GM23338 (cell line): Measurements from ENCODE around the gene TENM4. TPM values are rescaled to one million over a fixed set of nuclear protein-coding genes. Genes with fewer than 3 reads are reported as not detected.

Experiments
- ATAC-seq: fragments of 200-7000 bp; cut with Tn5 transposase; 3 replicates; pipeline ENCODE4 v1.9.1; 2020
- DNase-seq: peaks from one replicate; pipeline ENCODE4 v3.0.0-alpha.2; 2015; ENCODE audit warnings: low spot score
- H2AFZ ChIP-seq: fragments of 200-600 bp; sonication (generic); 2 replicates; pipeline ENCODE4 v1.8.0; 2016; ENCODE audit warnings: antibody characterized with exemption, mild to moderate bottlenecking, moderate library complexity
- H3F3A ChIP-seq: fragments of 200-600 bp; sonication (generic); replicated peaks from 2 replicates; pipeline ENCODE4 v1.8.0; 2017; ENCODE audit warnings: antibody characterized with exemption, mixed run types, low read depth
- H3K27ac ChIP-seq: fragments of 200-600 bp; sonication (generic); 2 replicates; pipeline ENCODE4 v1.6.1; 2016; ENCODE audit warnings: low read depth
- H3K27me3 ChIP-seq: fragments of 200-600 bp; sonication (generic); 2 replicates; pipeline ENCODE4 v1.8.0; 2016; ENCODE audit warnings: mild to moderate bottlenecking, mixed run types, moderate library complexity; ENCODE audit not compliant: insufficient read depth
- H3K36me3 ChIP-seq: fragments of 200-600 bp; sonication (generic); 2 replicates; pipeline ENCODE4 v1.8.0; 2016; ENCODE audit warnings: mild to moderate bottlenecking; ENCODE audit not compliant: insufficient read depth
- H3K4me1 ChIP-seq: fragments of 200-600 bp; sonication (generic); 2 replicates; pipeline ENCODE4 v1.8.0; 2016; ENCODE audit warnings: mild to moderate bottlenecking, moderate library complexity; ENCODE audit not compliant: insufficient read depth
- H3K4me2 ChIP-seq: fragments of 200-600 bp; sonication (generic); 2 replicates; pipeline ENCODE4 v1.7.1; 2017; ENCODE audit warnings: mixed run types
- H3K4me3 ChIP-seq: fragments of 200-600 bp; sonication (generic); 2 replicates; pipeline ENCODE4 v1.6.1; 2016; ENCODE audit warnings: mixed run types
- H3K79me2 ChIP-seq: fragments of 200-600 bp; sonication (generic); replicated peaks from 2 replicates; pipeline ENCODE4 v1.8.0; 2017; ENCODE audit warnings: mild to moderate bottlenecking; ENCODE audit not compliant: insufficient read depth
- H3K9me2 ChIP-seq: fragments of 200-600 bp; sonication (generic); 2 replicates; pipeline ENCODE4 v1.8.0; 2017; ENCODE audit not compliant: insufficient read depth
- H4K20me1 ChIP-seq: fragments of 200-600 bp; sonication (generic); replicated peaks from 2 replicates; pipeline ENCODE4 v1.8.0; 2017; ENCODE audit warnings: mild to moderate bottlenecking; ENCODE audit not compliant: insufficient read depth
- H3K27ac Mint-ChIP-seq: 2 replicates; pipeline ENCODE4 v1.8.0; 2020; ENCODE audit warnings: inconsistent platforms, mild to moderate bottlenecking, moderate library complexity, mixed read lengths
- H3K27me3 Mint-ChIP-seq: 3 replicates; pipeline ENCODE4 v1.8.0; 2022; ENCODE audit warnings: low read depth, mild to moderate bottlenecking, moderate library complexity, mixed read lengths, inconsistent platforms; ENCODE audit not compliant: insufficient read depth, poor library complexity
- H3K36me3 Mint-ChIP-seq: 3 replicates; pipeline ENCODE4 v1.8.0; 2021; ENCODE audit warnings: low read depth, mild to moderate bottlenecking, inconsistent platforms, moderate library complexity, mixed read lengths
- H3K4me1 Mint-ChIP-seq: 3 replicates; pipeline ENCODE4 v1.8.0; 2020; ENCODE audit warnings: mild to moderate bottlenecking, inconsistent platforms, mixed read lengths
- H3K4me3 Mint-ChIP-seq: 3 replicates; pipeline ENCODE4 v1.8.0; 2021; ENCODE audit warnings: moderate library complexity, mild to moderate bottlenecking, inconsistent platforms, mixed read lengths
- H3K9me3 Mint-ChIP-seq: 3 replicates; pipeline ENCODE4 v1.8.0; 2020; ENCODE audit warnings: moderate library complexity, mild to moderate bottlenecking, inconsistent platforms, mixed read lengths
- CREB1 ChIP-seq: fragments of 250-450 bp; sonication (Bioruptor Pico); IDR thresholded peaks from 2 replicates; pipeline ENCODE4 v1.5.0; 2020; ENCODE audit warnings: low read depth, mild to moderate bottlenecking, moderate library complexity
- EZH2 ChIP-seq: fragments of 200-600 bp; sonication (generic); IDR thresholded peaks from one replicate; pipeline ENCODE4 v1.8.0; 2017; ENCODE audit warnings: antibody characterized with exemption, mild to moderate bottlenecking, low read depth; ENCODE audit not compliant: unreplicated experiment
- JUNB ChIP-seq: IDR thresholded peaks from one replicate; pipeline ENCODE4 v1.6.1; 2016; ENCODE audit warnings: antibody characterized with exemption; ENCODE audit not compliant: unreplicated experiment
- POLR2AphosphoS5 ChIP-seq: IDR thresholded peaks from 2 replicates; pipeline ENCODE4 v1.6.1; 2016; ENCODE audit warnings: antibody characterized with exemption, low read depth
- REST ChIP-seq: IDR thresholded peaks from one replicate; pipeline ENCODE4 v1.6.1; 2018; ENCODE audit warnings: antibody characterized with exemption; ENCODE audit not compliant: unreplicated experiment
- STAT1 ChIP-seq: IDR thresholded peaks from one replicate; pipeline ENCODE4 v1.6.1; 2016; ENCODE audit warnings: antibody characterized with exemption; ENCODE audit not compliant: unreplicated experiment
- ZNF114 ChIP-seq: fragments of 250-450 bp; sonication (Bioruptor Pico); IDR thresholded peaks from 2 replicates; pipeline ENCODE4 v1.5.0; 2020; ENCODE audit warnings: mild to moderate bottlenecking, moderate library complexity
- ZNF331 ChIP-seq: fragments of 250-450 bp; sonication (Bioruptor Pico); IDR thresholded peaks from 2 replicates; pipeline ENCODE4 v1.5.0; 2020; ENCODE audit warnings: low read depth, mild to moderate bottlenecking, moderate library complexity
- polyA plus RNA-seq: library from polyadenylated mRNA; unstranded; fragments of >200 nt; fragmentation: Nextera tagmentation; extraction: Ambion mirVana; gene quantifications from 2 replicates; pipeline ENCODE4 v1.2.1, GENCODE V29; 2016
- total RNA-seq: library from RNA; depleted of rRNA; stranded (reverse); fragments of >200 nt; shearing (Covaris generic); gene quantifications from 2 replicates; pipeline ENCODE4 v1.2.3, GENCODE V29; 2014
- TF ChIP-seq, protein P1 (sequence below), 2 experiments: fragments of 200-600 bp in 1 of 2; sonication (generic) in 1 of 2; conservative IDR thresholded peaks; 2 replicates each; pipeline versions ENCODE4 v1.5.1 to v1.6.1; 2016 to 2017; ENCODE audit warnings: antibody characterized with exemption in 2 of 2, low read depth in 2 of 2, mild to moderate bottlenecking in 2 of 2, moderate library complexity in 1 of 2
- TF ChIP-seq, protein P2 (sequence below): fragments of 250-450 bp; sonication (Bioruptor Pico); IDR thresholded peaks from 2 replicates; pipeline ENCODE4 v1.5.0; 2020; ENCODE audit warnings: mild to moderate bottlenecking, moderate library complexity

The TENM4 gene
- total and polyA plus RNA-seq, 2 experiments from 2014 or later: 7.3 TPM

DNA sequence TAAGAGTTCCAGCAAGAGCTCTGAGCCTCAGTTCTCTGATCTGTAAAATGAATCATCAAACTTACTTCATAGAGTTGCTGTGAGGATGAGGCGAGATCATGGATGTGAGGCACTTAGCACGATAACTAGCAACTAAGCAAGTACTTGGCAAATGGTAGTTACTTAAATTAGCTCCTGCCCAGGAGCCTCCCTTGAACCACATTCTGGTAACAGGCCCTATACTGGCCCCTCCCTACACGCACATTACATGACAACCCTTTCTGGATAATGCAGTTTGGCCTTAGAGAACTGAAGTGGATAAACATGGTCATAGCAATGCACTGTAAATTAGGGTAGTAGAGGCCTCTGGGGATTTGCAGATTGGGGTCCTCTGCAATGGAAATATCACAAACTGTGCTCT lies 678.7 kb downstream of the TENM4 start:
- Histone ChIP-seq H4K20me1 (no peaks in the 10 kb centered on the region), H3K4me1 (no peaks in the 10 kb centered on the region), H3K4me3 (no peak overlapping the region), H3K4me2 (no peak overlapping the region), H2AFZ (no peak overlapping the region), H3F3A (no peaks in the 10 kb centered on the region), H3K27me3 (no peaks in the 10 kb centered on the region), H3K9me2 (no peaks in the 10 kb centered on the region), H3K36me3 (no peaks in the 10 kb centered on the region), H3K27ac (no peak overlapping the region), H3K79me2 (no peaks in the 10 kb centered on the region)
- Mint-ChIP-seq H3K27ac (no peak overlapping the region), H3K4me3 (no peak overlapping the region), H3K4me1 (no peaks in the 10 kb centered on the region), H3K36me3 (no peaks in the 10 kb centered on the region), H3K27me3 (peaks cover 3% of the 10 kb centered on the region), H3K9me3 (no peaks in the 10 kb centered on the region)
- TF ChIP-seq STAT1 (no peak), ZNF331 (CRISPR knock-in tag) (no peak), ZNF114 (CRISPR knock-in tag) (no peak), REST (no peak), EZH2 (no peak), JUNB (no peak), CREB1 (CRISPR knock-in tag) (no peak), POLR2AphosphoS5 (no peak)
- TF ChIP-seq, protein P1, sequence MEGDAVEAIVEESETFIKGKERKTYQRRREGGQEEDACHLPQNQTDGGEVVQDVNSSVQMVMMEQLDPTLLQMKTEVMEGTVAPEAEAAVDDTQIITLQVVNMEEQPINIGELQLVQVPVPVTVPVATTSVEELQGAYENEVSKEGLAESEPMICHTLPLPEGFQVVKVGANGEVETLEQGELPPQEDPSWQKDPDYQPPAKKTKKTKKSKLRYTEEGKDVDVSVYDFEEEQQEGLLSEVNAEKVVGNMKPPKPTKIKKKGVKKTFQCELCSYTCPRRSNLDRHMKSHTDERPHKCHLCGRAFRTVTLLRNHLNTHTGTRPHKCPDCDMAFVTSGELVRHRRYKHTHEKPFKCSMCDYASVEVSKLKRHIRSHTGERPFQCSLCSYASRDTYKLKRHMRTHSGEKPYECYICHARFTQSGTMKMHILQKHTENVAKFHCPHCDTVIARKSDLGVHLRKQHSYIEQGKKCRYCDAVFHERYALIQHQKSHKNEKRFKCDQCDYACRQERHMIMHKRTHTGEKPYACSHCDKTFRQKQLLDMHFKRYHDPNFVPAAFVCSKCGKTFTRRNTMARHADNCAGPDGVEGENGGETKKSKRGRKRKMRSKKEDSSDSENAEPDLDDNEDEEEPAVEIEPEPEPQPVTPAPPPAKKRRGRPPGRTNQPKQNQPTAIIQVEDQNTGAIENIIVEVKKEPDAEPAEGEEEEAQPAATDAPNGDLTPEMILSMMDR (conservative IDR thresholded peaks at IDR 0.05; ENCODE audit: low read depth in 2 of 2): no peak
- TF ChIP-seq, protein P2, sequence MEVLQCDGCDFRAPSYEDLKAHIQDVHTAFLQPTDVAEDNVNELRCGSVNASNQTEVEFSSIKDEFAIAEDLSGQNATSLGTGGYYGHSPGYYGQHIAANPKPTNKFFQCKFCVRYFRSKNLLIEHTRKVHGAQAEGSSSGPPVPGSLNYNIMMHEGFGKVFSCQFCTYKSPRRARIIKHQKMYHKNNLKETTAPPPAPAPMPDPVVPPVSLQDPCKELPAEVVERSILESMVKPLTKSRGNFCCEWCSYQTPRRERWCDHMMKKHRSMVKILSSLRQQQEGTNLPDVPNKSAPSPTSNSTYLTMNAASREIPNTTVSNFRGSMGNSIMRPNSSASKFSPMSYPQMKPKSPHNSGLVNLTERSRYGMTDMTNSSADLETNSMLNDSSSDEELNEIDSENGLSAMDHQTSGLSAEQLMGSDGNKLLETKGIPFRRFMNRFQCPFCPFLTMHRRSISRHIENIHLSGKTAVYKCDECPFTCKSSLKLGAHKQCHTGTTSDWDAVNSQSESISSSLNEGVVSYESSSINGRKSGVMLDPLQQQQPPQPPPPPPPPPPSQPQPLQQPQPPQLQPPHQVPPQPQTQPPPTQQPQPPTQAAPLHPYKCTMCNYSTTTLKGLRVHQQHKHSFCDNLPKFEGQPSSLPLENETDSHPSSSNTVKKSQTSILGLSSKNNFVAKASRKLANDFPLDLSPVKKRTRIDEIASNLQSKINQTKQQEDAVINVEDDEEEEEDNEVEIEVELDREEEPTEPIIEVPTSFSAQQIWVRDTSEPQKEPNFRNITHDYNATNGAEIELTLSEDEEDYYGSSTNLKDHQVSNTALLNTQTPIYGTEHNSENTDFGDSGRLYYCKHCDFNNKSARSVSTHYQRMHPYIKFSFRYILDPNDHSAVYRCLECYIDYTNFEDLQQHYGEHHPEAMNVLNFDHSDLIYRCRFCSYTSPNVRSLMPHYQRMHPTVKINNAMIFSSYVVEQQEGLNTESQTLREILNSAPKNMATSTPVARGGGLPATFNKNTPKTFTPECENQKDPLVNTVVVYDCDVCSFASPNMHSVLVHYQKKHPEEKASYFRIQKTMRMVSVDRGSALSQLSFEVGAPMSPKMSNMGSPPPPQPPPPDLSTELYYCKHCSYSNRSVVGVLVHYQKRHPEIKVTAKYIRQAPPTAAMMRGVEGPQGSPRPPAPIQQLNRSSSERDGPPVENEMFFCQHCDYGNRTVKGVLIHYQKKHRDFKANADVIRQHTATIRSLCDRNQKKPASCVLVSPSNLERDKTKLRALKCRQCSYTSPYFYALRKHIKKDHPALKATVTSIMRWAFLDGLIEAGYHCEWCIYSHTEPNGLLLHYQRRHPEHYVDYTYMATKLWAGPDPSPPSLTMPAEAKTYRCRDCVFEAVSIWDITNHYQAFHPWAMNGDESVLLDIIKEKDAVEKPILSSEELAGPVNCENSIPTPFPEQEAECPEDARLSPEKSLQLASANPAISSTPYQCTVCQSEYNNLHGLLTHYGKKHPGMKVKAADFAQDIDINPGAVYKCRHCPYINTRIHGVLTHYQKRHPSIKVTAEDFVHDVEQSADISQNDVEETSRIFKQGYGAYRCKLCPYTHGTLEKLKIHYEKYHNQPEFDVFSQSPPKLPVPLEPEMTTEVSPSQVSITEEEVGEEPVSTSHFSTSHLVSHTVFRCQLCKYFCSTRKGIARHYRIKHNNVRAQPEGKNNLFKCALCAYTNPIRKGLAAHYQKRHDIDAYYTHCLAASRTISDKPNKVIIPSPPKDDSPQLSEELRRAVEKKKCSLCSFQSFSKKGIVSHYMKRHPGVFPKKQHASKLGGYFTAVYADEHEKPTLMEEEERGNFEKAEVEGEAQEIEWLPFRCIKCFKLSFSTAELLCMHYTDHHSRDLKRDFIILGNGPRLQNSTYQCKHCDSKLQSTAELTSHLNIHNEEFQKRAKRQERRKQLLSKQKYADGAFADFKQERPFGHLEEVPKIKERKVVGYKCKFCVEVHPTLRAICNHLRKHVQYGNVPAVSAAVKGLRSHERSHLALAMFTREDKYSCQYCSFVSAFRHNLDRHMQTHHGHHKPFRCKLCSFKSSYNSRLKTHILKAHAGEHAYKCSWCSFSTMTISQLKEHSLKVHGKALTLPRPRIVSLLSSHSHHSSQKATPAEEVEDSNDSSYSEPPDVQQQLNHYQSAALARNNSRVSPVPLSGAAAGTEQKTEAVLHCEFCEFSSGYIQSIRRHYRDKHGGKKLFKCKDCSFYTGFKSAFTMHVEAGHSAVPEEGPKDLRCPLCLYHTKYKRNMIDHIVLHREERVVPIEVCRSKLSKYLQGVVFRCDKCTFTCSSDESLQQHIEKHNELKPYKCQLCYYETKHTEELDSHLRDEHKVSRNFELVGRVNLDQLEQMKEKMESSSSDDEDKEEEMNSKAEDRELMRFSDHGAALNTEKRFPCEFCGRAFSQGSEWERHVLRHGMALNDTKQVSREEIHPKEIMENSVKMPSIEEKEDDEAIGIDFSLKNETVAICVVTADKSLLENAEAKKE (CRISPR knock-in tag): no peak
- ATAC-seq (no peak), DNase-seq (no peak)
